ENCODE measurements around the gene FAM240A.

The FAM240A gene

GRCh38 chr3:46626039-46626438 lies 13.7 kb downstream of the FAM240A start:
- DNase-seq (ENCODE audit: low spot score) = no peak

GRCh38 chr3:46627078-46627477 lies 14.8 kb downstream of the FAM240A start:
- DNase-seq (ENCODE audit: low spot score) = no peak

GRCh38 chr3:46628901-46629369 lies 16.6 kb downstream of the FAM240A start:
- DNase-seq (ENCODE audit: low spot score) = no peak

- peak; percentile 83 for DNase-seq (ENCODE audit: low spot score)
Measured at GRCh38 chr3:46629551-46630517, 17.5 kb downstream of the FAM240A start.

GRCh38 chr3:46632792-46633191 lies 20.5 kb downstream of the FAM240A start:
- DNase-seq (ENCODE audit: low spot score) = no peak

- DNase-seq (ENCODE audit: low spot score) = no peak
Measured at GRCh38 chr3:46634856-46635255, 22.5 kb downstream of the FAM240A start.

- no peak for DNase-seq (ENCODE audit: low spot score)
Measured at GRCh38 chr3:46639221-46639620, 26.9 kb downstream of the FAM240A start.

- DNase-seq (ENCODE audit: low spot score) = no peak
Measured at GRCh38 chr3:46640927-46641326, 28.6 kb downstream of the FAM240A start.

GRCh38 chr3:46642971-46643370 lies 30.6 kb downstream of the FAM240A start:
- no peak for DNase-seq (ENCODE audit: low spot score)

- no peak for DNase-seq (ENCODE audit: low spot score)
Measured at GRCh38 chr3:46643701-46644100, 31.4 kb downstream of the FAM240A start.

- DNase-seq (ENCODE audit: low spot score) = no peak
Measured at GRCh38 chr3:46646700-46647099, 34.4 kb downstream of the FAM240A start.

GRCh38 chr3:46648096-46648495 lies 35.8 kb downstream of the FAM240A start:
- DNase-seq (ENCODE audit: low spot score) = no peak

GRCh38 chr3:46649436-46649835 lies 37.1 kb downstream of the FAM240A start:
- no peak for DNase-seq (ENCODE audit: low spot score)

- DNase-seq (ENCODE audit: low spot score) = no peak
Measured at GRCh38 chr3:46651084-46651483, 38.8 kb downstream of the FAM240A start.

GRCh38 chr3:46655271-46655670 lies 42.9 kb downstream of the FAM240A start:
- DNase-seq (ENCODE audit: low spot score) = no peak

- no peak for DNase-seq (ENCODE audit: low spot score)
Measured at GRCh38 chr3:46656778-46657556, 44.6 kb downstream of the FAM240A start.

- DNase-seq (ENCODE audit: low spot score) = no peak
Measured at GRCh38 chr3:46659285-46659684, 47.0 kb downstream of the FAM240A start.

GRCh38 chr3:46660003-46660402 lies 47.7 kb downstream of the FAM240A start:
- DNase-seq (ENCODE audit: low spot score) = no peak

GRCh38 chr3:46660543-46661523 lies 48.5 kb downstream of the FAM240A start:
- peak; percentile 10 for DNase-seq (ENCODE audit: low spot score)

- DNase-seq (ENCODE audit: low spot score) = no peak
Measured at GRCh38 chr3:46661776-46662766, 49.7 kb downstream of the FAM240A start.

Data from germinal center (tissue), 1 donor.